ENCODE measurements around the gene CDC123.

The CDC123 gene, protein sequence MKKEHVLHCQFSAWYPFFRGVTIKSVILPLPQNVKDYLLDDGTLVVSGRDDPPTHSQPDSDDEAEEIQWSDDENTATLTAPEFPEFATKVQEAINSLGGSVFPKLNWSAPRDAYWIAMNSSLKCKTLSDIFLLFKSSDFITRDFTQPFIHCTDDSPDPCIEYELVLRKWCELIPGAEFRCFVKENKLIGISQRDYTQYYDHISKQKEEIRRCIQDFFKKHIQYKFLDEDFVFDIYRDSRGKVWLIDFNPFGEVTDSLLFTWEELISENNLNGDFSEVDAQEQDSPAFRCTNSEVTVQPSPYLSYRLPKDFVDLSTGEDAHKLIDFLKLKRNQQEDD

DNA sequence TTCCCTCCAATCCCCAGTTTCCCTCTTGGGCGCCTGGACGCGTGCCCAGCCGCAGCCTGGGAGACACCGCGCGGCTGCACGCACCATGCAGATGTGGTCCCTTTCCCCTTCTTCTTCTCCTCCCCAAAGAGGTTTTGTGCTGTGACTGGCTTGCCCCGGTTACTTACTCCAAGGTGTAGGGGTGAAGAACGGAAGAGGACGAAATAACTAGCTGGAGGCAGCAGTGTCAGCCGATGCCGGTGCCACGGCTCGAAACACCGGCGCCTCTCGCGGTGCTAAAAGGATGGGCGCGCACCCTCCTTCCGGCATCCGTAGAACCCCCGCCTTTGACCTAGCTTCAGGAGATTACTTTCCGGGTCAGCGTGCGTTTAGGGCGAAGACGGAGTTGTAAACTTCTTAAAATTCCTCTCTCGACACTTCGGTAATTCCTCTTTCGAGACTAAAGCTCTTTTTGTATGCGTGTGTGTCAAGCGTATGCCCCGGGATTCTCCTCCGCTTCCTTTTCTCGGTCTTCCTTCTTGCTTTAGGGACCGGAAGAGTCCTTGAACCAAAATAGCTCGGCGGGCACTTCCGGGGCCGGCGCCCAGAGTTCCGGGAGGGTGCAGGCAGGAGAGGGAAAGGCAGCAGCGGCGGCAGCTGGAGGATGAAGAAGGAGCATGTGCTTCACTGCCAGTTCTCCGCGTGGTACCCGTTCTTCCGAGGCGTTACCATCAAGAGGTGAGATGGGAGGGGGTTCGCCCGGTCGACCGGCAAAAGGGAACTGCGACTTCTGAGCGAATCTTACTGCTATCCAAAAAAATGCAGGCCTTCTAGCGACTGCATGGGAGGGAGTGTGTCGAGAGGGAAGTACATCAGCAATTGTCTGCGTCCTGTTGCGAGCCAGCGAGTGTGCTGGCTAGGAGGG lies at the start of gene CDC123, which contains the start of gene NUDT5:
Gene CDC123 (plus strand): TSS at position 586 of the 904 bp plus-strand sequence. CDS start 58 bp downstream, at position 644.
Gene NUDT5 (minus strand): TSS at position 289 of the 904 bp plus-strand sequence. CDS start 9,600 bp downstream, outside the sequence.
- peak; percentile 11 for TF ChIP-seq CTCF (IDR thresholded peaks at IDR 0.05; ENCODE audit: insufficient read depth, low read length, poor library complexity, severe bottlenecking)
- DNase-seq (ENCODE audit: extremely low read depth, insufficient read length): peak; percentile 89
- H3K4me3 ChIP-seq (replicated peaks; ENCODE audit: low read depth, low read length): peak within 1 kb of the TSS; percentile 99
- H3K36me3 ChIP-seq (ENCODE audit: control insufficient read depth, insufficient read depth, low read length): no peaks in the 10 kb centered on the region; the same call in 1 of the 2 replicates
- H3K27me3 ChIP-seq (replicated peaks; ENCODE audit: control insufficient read depth, insufficient read depth, low read length): no peaks in the 10 kb centered on the region

- no peak for TF ChIP-seq CTCF (IDR thresholded peaks at IDR 0.05; ENCODE audit: insufficient read depth, low read length, poor library complexity, severe bottlenecking)
- no peak overlapping the region for H3K4me3 ChIP-seq (replicated peaks; ENCODE audit: low read depth, low read length)
- no peak for DNase-seq (ENCODE audit: extremely low read depth, insufficient read length)
- H3K27me3 ChIP-seq (replicated peaks; ENCODE audit: control insufficient read depth, insufficient read depth, low read length): no peaks in the 10 kb centered on the region
- H3K36me3 ChIP-seq (ENCODE audit: control insufficient read depth, insufficient read depth, low read length): no peaks in the 10 kb centered on the region; the same call in 1 of the 2 replicates
These were observed 45.8 kb upstream of the CDC123 start for GRCh38 chr10:12150163-12150562.

- no peak for TF ChIP-seq CTCF (IDR thresholded peaks at IDR 0.05; ENCODE audit: insufficient read depth, low read length, poor library complexity, severe bottlenecking)
- H3K4me3 ChIP-seq (replicated peaks; ENCODE audit: low read depth, low read length): no peak overlapping the region
- H3K27me3 ChIP-seq (replicated peaks; ENCODE audit: control insufficient read depth, insufficient read depth, low read length): no peaks in the 10 kb centered on the region
- peaks cover 4% of the 10 kb centered on the region for H3K36me3 ChIP-seq (ENCODE audit: control insufficient read depth, insufficient read depth, low read length)
- DNase-seq (ENCODE audit: extremely low read depth, insufficient read length): no peak
These were observed 41.5 kb upstream of the CDC123 start for GRCh38 chr10:12154516-12154915.

- DNase-seq (ENCODE audit: extremely low read depth, insufficient read length): no peak
- Histone ChIP-seq H3K36me3 (ENCODE audit: control insufficient read depth, insufficient read depth, low read length) (peaks cover 4% of the 10 kb centered on the region), H3K4me3 (replicated peaks; ENCODE audit: low read depth, low read length) (no peak overlapping the region), H3K27me3 (replicated peaks; ENCODE audit: control insufficient read depth, insufficient read depth, low read length) (no peaks in the 10 kb centered on the region)
- no peak for TF ChIP-seq CTCF (IDR thresholded peaks at IDR 0.05; ENCODE audit: insufficient read depth, low read length, poor library complexity, severe bottlenecking)
These were observed 39.4 kb upstream of the CDC123 start for GRCh38 chr10:12156367-12157123.

DNA sequence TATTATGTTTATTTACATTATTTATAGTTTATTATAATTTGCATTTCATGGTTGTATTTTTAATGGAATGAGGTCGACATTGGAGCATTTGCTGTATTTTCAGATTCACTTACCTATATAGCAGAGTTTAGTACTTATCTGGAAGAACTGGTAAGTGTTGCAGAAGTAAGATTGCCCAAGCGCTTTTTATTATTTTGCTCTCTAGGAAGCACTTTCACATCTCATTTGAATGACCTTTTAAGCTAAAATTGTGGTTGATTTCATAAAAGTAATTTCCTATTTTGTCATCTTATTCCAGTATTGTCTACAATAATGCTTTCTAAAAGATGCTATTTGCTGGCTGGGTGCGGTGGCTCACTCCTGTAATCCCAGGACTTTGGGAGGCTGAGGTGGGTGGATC lies 37.9 kb upstream of the CDC123 start:
- no peak for TF ChIP-seq CTCF (IDR thresholded peaks at IDR 0.05; ENCODE audit: insufficient read depth, low read length, poor library complexity, severe bottlenecking)
- no peak for DNase-seq (ENCODE audit: extremely low read depth, insufficient read length)
- Histone ChIP-seq H3K36me3 (ENCODE audit: control insufficient read depth, insufficient read depth, low read length) (peaks cover 6% of the 10 kb centered on the region), H3K27me3 (replicated peaks; ENCODE audit: control insufficient read depth, insufficient read depth, low read length) (no peaks in the 10 kb centered on the region), H3K4me3 (replicated peaks; ENCODE audit: low read depth, low read length) (no peak overlapping the region)
